AG04449 (cell line): ENCODE measurements around the gene LRRC45.

Experiments
- CTCF ChIA-PET: fragments of 350-600 bp; formaldehyde crosslinking; extraction: SDS; loops from one replicate; lab custom pipeline; 2021; ENCODE audit warnings: antibody characterized with exemption; lab: Yijun Ruan, JAX
- POLR2A ChIA-PET: fragments of 400-600, 350-600 bp; formaldehyde crosslinking; extraction: SDS; loops from one replicate; lab custom pipeline; 2020; ENCODE audit warnings: antibody characterized with exemption, inconsistent platforms; lab: Yijun Ruan, JAX
- DNase-seq: peaks from one replicate; pipeline ENCODE4 v3.0.0-alpha.2; 2010; ENCODE audit warnings: low read depth, low spot score
- H3K4me3 ChIP-seq: 2 replicates; pipeline ENCODE4 v1.5.1; 2011; ENCODE audit warnings: low read depth, mild to moderate bottlenecking, control low read depth, low read length
- TF ChIP-seq, protein P1 (sequence below): IDR thresholded peaks from one replicate; pipeline ENCODE4 v1.5.1; 2011; ENCODE audit warnings: mild to moderate bottlenecking, moderate library complexity, low read length, control low read depth, inconsistent platforms; ENCODE audit not compliant: insufficient read depth; ENCODE audit errors: missing control alignments

Gene LRRC45

GRCh38 chr17:81998212-81998611 lies 24.9 kb upstream of the LRRC45 start:
- no peak overlapping the region for H3K4me3 ChIP-seq
- no peak for DNase-seq
- TF ChIP-seq, protein P1, sequence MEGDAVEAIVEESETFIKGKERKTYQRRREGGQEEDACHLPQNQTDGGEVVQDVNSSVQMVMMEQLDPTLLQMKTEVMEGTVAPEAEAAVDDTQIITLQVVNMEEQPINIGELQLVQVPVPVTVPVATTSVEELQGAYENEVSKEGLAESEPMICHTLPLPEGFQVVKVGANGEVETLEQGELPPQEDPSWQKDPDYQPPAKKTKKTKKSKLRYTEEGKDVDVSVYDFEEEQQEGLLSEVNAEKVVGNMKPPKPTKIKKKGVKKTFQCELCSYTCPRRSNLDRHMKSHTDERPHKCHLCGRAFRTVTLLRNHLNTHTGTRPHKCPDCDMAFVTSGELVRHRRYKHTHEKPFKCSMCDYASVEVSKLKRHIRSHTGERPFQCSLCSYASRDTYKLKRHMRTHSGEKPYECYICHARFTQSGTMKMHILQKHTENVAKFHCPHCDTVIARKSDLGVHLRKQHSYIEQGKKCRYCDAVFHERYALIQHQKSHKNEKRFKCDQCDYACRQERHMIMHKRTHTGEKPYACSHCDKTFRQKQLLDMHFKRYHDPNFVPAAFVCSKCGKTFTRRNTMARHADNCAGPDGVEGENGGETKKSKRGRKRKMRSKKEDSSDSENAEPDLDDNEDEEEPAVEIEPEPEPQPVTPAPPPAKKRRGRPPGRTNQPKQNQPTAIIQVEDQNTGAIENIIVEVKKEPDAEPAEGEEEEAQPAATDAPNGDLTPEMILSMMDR = no peak
- CTCF ChIA-PET = interaction anchor here (1.7 kb wide), 1 partner anchor 39 kb away, joined by 6 read pairs; no protein-coding TSS in a partner anchor
- POLR2A ChIA-PET = no interaction called here

DNA sequence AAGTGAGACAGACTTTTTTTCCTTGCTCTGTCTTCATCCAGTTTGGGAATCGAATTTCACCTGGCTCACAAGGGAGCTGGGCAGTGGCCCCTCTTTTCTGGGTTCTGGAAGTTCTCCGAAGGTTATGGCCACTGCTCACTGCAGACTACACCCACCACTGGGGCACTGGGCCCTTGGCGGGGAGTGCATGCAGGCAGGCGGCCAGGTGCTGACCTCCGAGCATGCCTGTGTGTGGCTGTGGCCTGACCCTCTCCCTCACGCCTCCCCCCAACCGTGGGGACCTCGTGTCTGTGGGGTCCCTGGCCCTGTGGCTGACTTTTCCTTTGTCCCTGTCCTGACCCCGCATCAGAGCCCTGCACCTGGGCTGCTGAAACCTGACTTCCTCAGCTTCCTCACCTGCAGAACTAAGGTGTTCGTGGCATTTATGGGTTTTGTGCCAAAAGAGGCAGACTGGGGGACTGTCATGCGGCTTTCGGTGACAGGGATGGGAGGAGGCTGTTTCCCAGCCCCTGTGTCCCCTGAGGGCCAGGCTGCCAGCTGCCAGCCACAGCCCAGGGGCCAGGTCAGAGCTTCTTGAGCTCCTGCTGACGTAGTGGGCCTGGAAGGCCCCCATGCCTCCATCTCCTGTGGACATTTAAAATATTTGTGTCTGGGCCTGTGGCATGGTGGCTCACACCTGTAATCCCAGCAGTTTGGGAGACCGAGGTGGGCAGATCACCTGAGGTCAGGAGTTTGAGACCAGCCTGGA lies 24.2 kb upstream of the LRRC45 start:
- ChIA-PET CTCF (no interaction called here), POLR2A (no interaction called here)
- H3K4me3 ChIP-seq = no peak overlapping the region
- no peak for DNase-seq
- TF ChIP-seq, protein P1 = no peak

GRCh38 chr17:81999587-81999975 lies 23.5 kb upstream of the LRRC45 start:
- H3K4me3 ChIP-seq = no peak overlapping the region
- ChIA-PET POLR2A (no interaction called here), CTCF (no interaction called here)
- TF ChIP-seq, protein P1 = no peak
- DNase-seq = no peak

DNA sequence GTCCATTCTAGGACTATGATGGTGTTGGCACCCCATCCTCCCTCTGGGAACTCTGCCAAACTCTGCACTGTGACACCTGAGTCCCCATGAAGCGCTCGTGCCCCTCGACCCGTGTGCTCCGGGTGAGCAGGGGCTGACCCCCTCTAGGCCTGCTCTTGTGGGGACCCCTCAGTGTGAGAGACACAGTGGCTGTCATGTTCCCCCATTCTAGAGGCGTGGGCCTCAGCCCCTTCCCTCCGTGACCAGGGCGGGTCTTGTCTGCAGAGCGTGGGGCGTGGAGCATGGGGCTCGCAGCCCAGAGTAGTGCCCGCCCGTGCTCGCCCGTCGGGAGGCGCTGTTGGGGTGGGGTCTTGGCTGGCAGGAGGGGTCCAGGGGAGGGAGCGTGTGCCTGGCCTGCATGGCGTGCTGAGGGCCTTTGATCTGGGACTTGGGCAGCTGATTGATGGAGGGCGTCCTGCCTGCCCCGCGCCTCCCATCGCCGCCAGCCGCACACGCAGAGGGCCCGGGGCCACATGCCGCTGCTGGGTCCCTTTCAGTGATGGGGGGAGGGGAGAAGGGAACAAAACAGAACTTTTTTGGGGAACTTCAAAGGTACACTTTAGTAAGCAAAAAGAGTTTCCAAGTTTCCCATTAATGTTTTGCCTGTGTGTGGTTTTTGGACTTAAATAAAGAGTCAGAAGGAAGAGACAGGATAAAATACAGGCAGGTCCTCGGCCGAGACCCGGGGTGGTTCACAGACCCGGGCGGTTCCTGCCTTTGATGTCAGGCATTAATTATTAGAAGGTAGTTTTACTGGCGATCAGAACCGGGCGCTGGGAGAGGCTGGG lies 22.9 kb upstream of the LRRC45 start:
- CTCF ChIA-PET = no interaction called here
- TF ChIP-seq, protein P1 = no peak

DNA sequence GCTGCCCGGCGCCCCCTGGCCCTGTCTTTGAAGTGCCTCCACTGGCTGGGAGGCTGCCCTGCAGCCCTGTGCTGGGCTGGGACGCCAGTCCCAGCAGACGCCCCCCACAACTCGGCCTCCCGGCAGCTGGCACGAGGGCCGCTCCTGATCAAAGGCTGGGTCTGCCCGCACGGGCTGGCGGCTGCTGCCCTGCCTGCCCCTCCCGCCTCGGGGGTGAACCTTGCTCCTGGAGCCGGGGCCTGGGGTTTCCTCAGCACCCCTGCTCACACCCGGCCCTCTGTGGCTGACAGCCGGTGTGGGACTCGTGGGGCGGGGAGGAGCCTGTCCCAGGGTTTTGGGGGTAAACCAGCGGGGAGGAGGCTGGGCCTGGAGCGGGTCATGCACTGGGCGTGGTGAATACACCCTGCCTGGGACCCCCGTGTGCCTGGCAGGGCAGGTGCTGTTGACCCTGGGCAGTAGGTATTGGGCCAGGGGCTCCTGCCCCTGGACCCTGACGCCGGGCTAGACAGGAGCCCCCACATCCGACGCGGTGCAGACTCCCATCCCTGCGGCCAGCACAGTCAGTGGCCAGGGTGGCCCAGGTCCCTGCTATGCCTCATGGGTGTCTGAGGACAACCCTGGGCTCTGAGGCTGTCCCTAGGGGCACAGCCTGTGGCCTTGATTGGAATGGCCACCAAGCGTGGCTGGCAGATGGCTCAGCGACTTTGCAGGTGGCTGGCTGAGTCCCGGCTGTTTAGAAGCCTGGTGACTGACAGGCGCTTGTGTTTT lies 22.1 kb upstream of the LRRC45 start:
- no peak overlapping the region for H3K4me3 ChIP-seq
- POLR2A ChIA-PET = no interaction called here
- TF ChIP-seq, protein P1 = no peak
- DNase-seq = no peak
- CTCF ChIA-PET = no interaction called here

More for the DNA sequence above, 22.9 kb upstream of the LRRC45 start:
- POLR2A ChIA-PET = no interaction called here
- DNase-seq = no peak
- no peak overlapping the region for H3K4me3 ChIP-seq
